H9 (cell line): ENCODE results near the gene CTNNB1. TPM values are rescaled to one million over a fixed set of nuclear protein-coding genes. Genes with fewer than 3 reads are reported as not detected.

ENCODE experiments used
- DNase-seq: peaks from one replicate; pipeline ENCODE4 v3.0.0-alpha.2; 2017
- H2AFZ ChIP-seq: one replicate; pipeline ENCODE4 v1.6.1; 2013; ENCODE audit warnings: mild to moderate bottlenecking, low read length, control low read depth, moderate library complexity
- H2AK5ac ChIP-seq: 2 replicates; pipeline ENCODE4 v1.6.1; 2013; ENCODE audit warnings: low read length, control low read depth, mixed read lengths; ENCODE audit not compliant: insufficient read length
- H2BK120ac ChIP-seq: one replicate; pipeline ENCODE4 v1.6.1; 2013; ENCODE audit warnings: low read depth, mild to moderate bottlenecking, low read length, control low read depth, inconsistent platforms; ENCODE audit not compliant: poor library complexity, severe bottlenecking
- H2BK12ac ChIP-seq: 2 replicates; pipeline ENCODE4 v1.6.1; 2013; ENCODE audit warnings: low read length, control low read depth, mixed read lengths, low read depth; ENCODE audit not compliant: insufficient read length
- H2BK15ac ChIP-seq: 2 replicates; pipeline ENCODE4 v1.6.1; 2013; ENCODE audit warnings: low read depth, low read length, control low read depth
- H2BK20ac ChIP-seq: one replicate; pipeline ENCODE4 v1.6.1; 2013; ENCODE audit warnings: low read depth, mild to moderate bottlenecking, low read length, control low read depth, inconsistent platforms; ENCODE audit not compliant: poor library complexity, severe bottlenecking
- H2BK5ac ChIP-seq: 2 replicates; pipeline ENCODE4 v1.6.1; 2013; ENCODE audit warnings: low read length, control low read depth, mixed read lengths; ENCODE audit not compliant: insufficient read length
- H3K14ac ChIP-seq: 2 replicates; pipeline ENCODE4 v1.6.1; 2013; ENCODE audit warnings: low read length, control low read depth; ENCODE audit not compliant: insufficient read depth
- H3K18ac ChIP-seq: 2 replicates; pipeline ENCODE4 v1.6.1; 2013; ENCODE audit warnings: low read depth, mild to moderate bottlenecking, mixed read lengths, low read length, control low read depth; ENCODE audit not compliant: insufficient read length
- H3K23ac ChIP-seq: 2 replicates; pipeline ENCODE4 v1.6.1; 2013; ENCODE audit warnings: low read length, control low read depth, mixed read lengths, low read depth; ENCODE audit not compliant: insufficient read length
- H3K23me2 ChIP-seq: 2 replicates; pipeline ENCODE4 v1.6.1; 2013; ENCODE audit warnings: low read depth, mild to moderate bottlenecking, mixed read lengths, low read length, control low read depth; ENCODE audit not compliant: insufficient read length, poor library complexity, severe bottlenecking
- H3K27ac ChIP-seq: 2 replicates; pipeline ENCODE4 v1.5.1; 2013; ENCODE audit warnings: low read length, control low read depth, mixed read lengths, low read depth; ENCODE audit not compliant: insufficient read length
- H3K27me3 ChIP-seq: 2 replicates; pipeline ENCODE4 v1.6.1; 2013; ENCODE audit warnings: low read length, control low read depth, inconsistent platforms; ENCODE audit not compliant: insufficient read depth
- H3K4ac ChIP-seq: 2 replicates; pipeline ENCODE4 v1.6.1; 2013; ENCODE audit warnings: low read depth, mild to moderate bottlenecking, control low read depth, inconsistent platforms, low read length, moderate library complexity
- H3K4me1 ChIP-seq: 2 replicates; pipeline ENCODE4 v1.6.1; 2013; ENCODE audit warnings: low read length, control low read depth, inconsistent platforms; ENCODE audit not compliant: insufficient read depth
- H3K4me2 ChIP-seq: 2 replicates; pipeline ENCODE4 v1.6.1; 2013; ENCODE audit warnings: low read length, control low read depth, mixed read lengths; ENCODE audit not compliant: insufficient read length, insufficient read depth
- H3K56ac ChIP-seq: 2 replicates; pipeline ENCODE4 v1.6.1; 2013; ENCODE audit warnings: low read depth, mild to moderate bottlenecking, mixed read lengths, low read length, control low read depth; ENCODE audit not compliant: insufficient read length
- H3K79me1 ChIP-seq: 2 replicates; pipeline ENCODE4 v1.6.1; 2013; ENCODE audit warnings: low read depth, mild to moderate bottlenecking, moderate library complexity, low read length, control low read depth, inconsistent platforms; ENCODE audit not compliant: insufficient read depth, poor library complexity, severe bottlenecking
- H3K79me2 ChIP-seq: 2 replicates; pipeline ENCODE4 v1.6.1; 2013; ENCODE audit warnings: low read length, control low read depth, inconsistent platforms; ENCODE audit not compliant: insufficient read depth
- H3K9ac ChIP-seq: 2 replicates; pipeline ENCODE4 v1.6.1; 2013; ENCODE audit warnings: low read length, control low read depth, mixed read lengths; ENCODE audit not compliant: insufficient read length; ENCODE audit errors: extremely low read depth
- H3K9me3 ChIP-seq: one replicate; pipeline ENCODE4 v1.6.1; 2013; ENCODE audit warnings: low read depth, low read length, inconsistent platforms; ENCODE audit not compliant: control insufficient read depth
- H3T11ph ChIP-seq: one replicate; pipeline ENCODE4 v1.6.1; 2013; ENCODE audit warnings: mild to moderate bottlenecking, low read length, control low read depth, inconsistent platforms
- H4K20me1 ChIP-seq: one replicate; pipeline ENCODE4 v1.6.1; 2013; ENCODE audit not compliant: control insufficient read depth, insufficient read length, insufficient read depth
- H4K5ac ChIP-seq: 2 replicates; pipeline ENCODE4 v1.6.1; 2013; ENCODE audit warnings: low read depth, mild to moderate bottlenecking, mixed read lengths, low read length, control low read depth; ENCODE audit not compliant: insufficient read length
- H4K8ac ChIP-seq: replicated peaks from 2 replicates; pipeline ENCODE4 v1.6.1; 2013; ENCODE audit warnings: low read length, control low read depth, mixed read lengths, low read depth; ENCODE audit not compliant: insufficient read length
- H4K91ac ChIP-seq: 2 replicates; pipeline ENCODE4 v1.6.1; 2013; ENCODE audit warnings: low read depth, mild to moderate bottlenecking, moderate library complexity, mixed read lengths, low read length, control low read depth; ENCODE audit not compliant: insufficient read length
- H3K27ac Mint-ChIP-seq, 3 experiments: 2 replicates in 2 of 3; 3 replicates in 1 of 3; pipeline ENCODE4 v1.8.0; 2020 to 2021; ENCODE audit warnings: mixed read lengths in 3 of 3, mild to moderate bottlenecking in 1 of 3, moderate library complexity in 1 of 3
- H3K27me3 Mint-ChIP-seq: 2 replicates; pipeline ENCODE4 v1.8.0; 2021; ENCODE audit warnings: low read depth, mild to moderate bottlenecking, moderate library complexity, mixed read lengths
- H3K36me3 Mint-ChIP-seq, 3 experiments: 2 replicates in 2 of 3; 3 replicates in 1 of 3; pipeline ENCODE4 v1.8.0; 2020 to 2021; ENCODE audit warnings: low read depth in 3 of 3, mixed read lengths in 3 of 3; ENCODE audit not compliant: insufficient read depth in 1 of 3
- H3K4me1 Mint-ChIP-seq, 2 experiments: 2 replicates each; pipeline ENCODE4 v1.8.0; 2020; ENCODE audit warnings: mixed read lengths in 2 of 2
- H3K4me3 Mint-ChIP-seq, 2 experiments: 2 replicates in 1 of 2; 3 replicates in 1 of 2; pipeline ENCODE4 v1.8.0; 2020 to 2021; ENCODE audit warnings: mild to moderate bottlenecking in 2 of 2, mixed read lengths in 2 of 2, moderate library complexity in 1 of 2
- H3K9me3 Mint-ChIP-seq, 2 experiments: 2 replicates in 1 of 2; 3 replicates in 1 of 2; pipeline ENCODE4 v1.8.0; 2020; ENCODE audit warnings: mild to moderate bottlenecking in 2 of 2, mixed read lengths in 2 of 2, moderate library complexity in 1 of 2
- WGBS: extraction: QIAGEN DNeasy Blood & Tissue Kit; methylation state at CpG from one replicate; pipeline ENCODE4 v1.1.7; 2013; ENCODE audit warnings: missing lambda C conversion rate, low lambda C conversion rate, mixed read lengths; ENCODE audit not compliant: insufficient read length; ENCODE audit errors: extremely low coverage; 5-methylcytosine and 5-hydroxymethylcytosine counted together
- total RNA-seq: library from RNA; stranded (reverse); gene quantifications from 2 replicates; pipeline ENCODE4 v1.2.1, GENCODE V29; 2021
- TF ChIP-seq, protein P1 (sequence below): fragments of 200-600 bp; sonication (generic); conservative IDR thresholded peaks from 3 replicates; pipeline ENCODE4 v1.8.0; 2021; ENCODE audit warnings: antibody characterized with exemption, mild to moderate bottlenecking

Gene CTNNB1
- total RNA-seq, 1 experiment from 2014 or later = 500 TPM

GRCh38 chr3:41200669-41201021 is 1.3 kb downstream of the CTNNB1 start:
- H4K20me1 ChIP-seq = no peaks in the 10 kb centered on the region
- no peak overlapping the region for H3K23ac ChIP-seq
- H3K9me3 ChIP-seq = no peaks in the 10 kb centered on the region
- no peaks in the 10 kb centered on the region for H3K79me1 ChIP-seq
- no peak overlapping the region for H3K14ac ChIP-seq
- no peak overlapping the region for H2BK120ac ChIP-seq
- H3T11ph ChIP-seq = no peak overlapping the region
- H2BK20ac ChIP-seq = no peak overlapping the region
- H3K9ac ChIP-seq = peak overlapping the region; percentile 71
- no peak overlapping the region for H4K91ac ChIP-seq
- no CpG with 5 or more reads among the region's 7 CpGs for WGBS
- peak overlapping the region; percentile 88 for H3K4me2 ChIP-seq
- no peak overlapping the region for H4K5ac ChIP-seq
- DNase-seq = no peak
- no peak overlapping the region for H4K8ac ChIP-seq
- Mint-ChIP-seq H3K9me3 (no peaks in the 10 kb centered on the region), H3K4me1 (peaks cover 40 to 50% of the 10 kb centered on the region in 2 experiments), H3K4me3 (peak overlapping the region; percentile 78 to 93), H3K27me3 (no peaks in the 10 kb centered on the region; the same call in 1 of the 2 replicates), H3K36me3 (peaks cover 3 to 9% (median 7%) of the 10 kb centered on the region in 3 experiments; a peak in 5 of 7 replicates), H3K27ac (peak overlapping the region in 2 of 3 experiments; percentile 54 to 79; a peak in 3 of 7 replicates)
- H3K23me2 ChIP-seq = peaks cover 22% of the 10 kb centered on the region
- no peak overlapping the region for H3K18ac ChIP-seq
- H2AFZ ChIP-seq = no peak overlapping the region
- H3K4ac ChIP-seq = no peak overlapping the region
- peaks cover 5% of the 10 kb centered on the region; the same call in 1 of the 2 replicates for H3K4me1 ChIP-seq
- H2AK5ac ChIP-seq = no peak overlapping the region
- no peaks in the 10 kb centered on the region for H3K27me3 ChIP-seq
- no peak overlapping the region for H2BK15ac ChIP-seq
- TF ChIP-seq, protein P1, sequence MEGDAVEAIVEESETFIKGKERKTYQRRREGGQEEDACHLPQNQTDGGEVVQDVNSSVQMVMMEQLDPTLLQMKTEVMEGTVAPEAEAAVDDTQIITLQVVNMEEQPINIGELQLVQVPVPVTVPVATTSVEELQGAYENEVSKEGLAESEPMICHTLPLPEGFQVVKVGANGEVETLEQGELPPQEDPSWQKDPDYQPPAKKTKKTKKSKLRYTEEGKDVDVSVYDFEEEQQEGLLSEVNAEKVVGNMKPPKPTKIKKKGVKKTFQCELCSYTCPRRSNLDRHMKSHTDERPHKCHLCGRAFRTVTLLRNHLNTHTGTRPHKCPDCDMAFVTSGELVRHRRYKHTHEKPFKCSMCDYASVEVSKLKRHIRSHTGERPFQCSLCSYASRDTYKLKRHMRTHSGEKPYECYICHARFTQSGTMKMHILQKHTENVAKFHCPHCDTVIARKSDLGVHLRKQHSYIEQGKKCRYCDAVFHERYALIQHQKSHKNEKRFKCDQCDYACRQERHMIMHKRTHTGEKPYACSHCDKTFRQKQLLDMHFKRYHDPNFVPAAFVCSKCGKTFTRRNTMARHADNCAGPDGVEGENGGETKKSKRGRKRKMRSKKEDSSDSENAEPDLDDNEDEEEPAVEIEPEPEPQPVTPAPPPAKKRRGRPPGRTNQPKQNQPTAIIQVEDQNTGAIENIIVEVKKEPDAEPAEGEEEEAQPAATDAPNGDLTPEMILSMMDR = no peak
- H2BK5ac ChIP-seq = no peak overlapping the region
- H2BK12ac ChIP-seq = no peak overlapping the region
- peaks cover 42% of the 10 kb centered on the region; the same call in 1 of the 2 replicates for H3K79me2 ChIP-seq
- no peak overlapping the region for H3K56ac ChIP-seq
- no peak overlapping the region for H3K27ac ChIP-seq
